ENCODE data around the gene CRYAB. TPM values are rescaled to one million over a fixed set of nuclear protein-coding genes. Genes with fewer than 3 reads are reported as not detected.

The CRYAB gene
- total and polyA plus RNA-seq, 4 donors = 0.33 to 8.6 (median 3.6) TPM

DNA sequence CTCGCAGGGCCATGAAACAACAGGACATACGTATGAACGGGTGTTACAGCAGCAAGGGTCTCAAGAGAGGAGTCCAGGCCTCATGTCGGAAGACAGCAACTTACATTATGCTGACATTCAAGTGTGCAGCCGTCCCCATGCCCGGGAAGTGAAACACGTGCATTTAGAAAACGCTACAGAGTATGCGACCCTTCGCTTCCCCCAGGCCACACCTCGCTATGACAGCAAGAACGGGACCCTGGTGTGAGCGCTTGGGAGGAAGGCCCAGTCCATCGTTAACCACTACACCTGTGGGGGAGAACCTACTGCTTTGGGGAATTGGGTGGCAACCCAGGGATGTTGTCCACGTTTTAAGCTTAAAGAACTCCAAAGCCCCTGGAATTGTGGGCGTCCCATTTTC lies 14.4 kb upstream of the CRYAB start:
- DNase-seq (ENCODE audit: low spot score) = no peak
- Histone ChIP-seq H3K4me3 (ENCODE audit: low read depth in 1 of 3, low read length in 3 of 3) (no peak overlapping the region), H3K27ac (ENCODE audit: low read depth in 1 of 2, low read length in 2 of 2) (peak overlapping the region in 1 of 2 donors; percentile 84), H3K9ac (ENCODE audit: low read depth in 1 of 2, low read length in 2 of 2) (no peak overlapping the region), H3K27me3 (ENCODE audit: control insufficient read depth in 4 of 4, insufficient read depth in 4 of 4, low read length in 3 of 4) (no peaks in the 10 kb centered on the region), H3K4me1 (ENCODE audit: control insufficient read depth in 4 of 4, insufficient read depth in 4 of 4, low read length in 3 of 4) (peaks cover 0 to 43% (median 36%) of the 10 kb centered on the region in 4 donors), H3K9me3 (ENCODE audit: control insufficient read depth in 4 of 4, low read length in 3 of 4) (no peaks in the 10 kb centered on the region), H3K36me3 (ENCODE audit: control insufficient read depth in 4 of 4, insufficient read depth in 3 of 4, low read depth in 1 of 4, low read length in 3 of 4) (no peaks in the 10 kb centered on the region)
- 97% methylated on average over 16 of the region's 16 CpGs for WGBS
- TF ChIP-seq HNF4A (conservative IDR thresholded peaks at IDR 0.05) (no peak), TAF1 (conservative IDR thresholded peaks at IDR 0.05) (no peak)

DNA sequence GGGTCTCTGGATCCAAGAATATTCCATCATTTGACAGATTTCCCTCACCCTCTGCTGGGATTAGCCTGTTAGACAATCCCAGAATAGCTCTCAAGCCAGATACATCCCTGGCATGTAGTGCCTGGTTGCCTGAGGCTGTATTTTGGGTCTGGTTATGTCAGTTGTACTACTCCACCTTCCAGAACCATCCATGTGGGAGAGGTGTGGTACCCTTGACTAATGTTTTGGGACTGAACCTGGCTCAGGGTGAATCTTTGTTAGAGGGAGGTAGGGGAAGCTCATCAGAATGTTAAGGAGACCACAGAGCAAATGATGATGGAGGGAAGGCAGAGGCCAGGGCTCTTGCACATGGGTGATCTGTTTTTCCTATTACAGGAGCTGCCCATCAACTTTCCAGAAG lies 12.4 kb upstream of the CRYAB start:
- Histone ChIP-seq H3K4me3 (ENCODE audit: low read depth in 1 of 3, low read length in 3 of 3) (no peak overlapping the region), H3K4me1 (ENCODE audit: control insufficient read depth in 4 of 4, insufficient read depth in 4 of 4, low read length in 3 of 4) (peaks cover 0 to 47% (median 37%) of the 10 kb centered on the region in 4 donors), H3K36me3 (ENCODE audit: control insufficient read depth in 4 of 4, insufficient read depth in 3 of 4, low read depth in 1 of 4, low read length in 3 of 4) (no peaks in the 10 kb centered on the region), H3K27me3 (ENCODE audit: control insufficient read depth in 4 of 4, insufficient read depth in 4 of 4, low read length in 3 of 4) (no peaks in the 10 kb centered on the region), H3K9ac (ENCODE audit: low read depth in 1 of 2, low read length in 2 of 2) (no peak overlapping the region), H3K27ac (ENCODE audit: low read depth in 1 of 2, low read length in 2 of 2) (peak overlapping the region in 1 of 2 donors; percentile 66), H3K9me3 (ENCODE audit: control insufficient read depth in 4 of 4, low read length in 3 of 4) (no peaks in the 10 kb centered on the region)
- no peak for DNase-seq (ENCODE audit: low spot score)
- TF ChIP-seq, protein P1, sequence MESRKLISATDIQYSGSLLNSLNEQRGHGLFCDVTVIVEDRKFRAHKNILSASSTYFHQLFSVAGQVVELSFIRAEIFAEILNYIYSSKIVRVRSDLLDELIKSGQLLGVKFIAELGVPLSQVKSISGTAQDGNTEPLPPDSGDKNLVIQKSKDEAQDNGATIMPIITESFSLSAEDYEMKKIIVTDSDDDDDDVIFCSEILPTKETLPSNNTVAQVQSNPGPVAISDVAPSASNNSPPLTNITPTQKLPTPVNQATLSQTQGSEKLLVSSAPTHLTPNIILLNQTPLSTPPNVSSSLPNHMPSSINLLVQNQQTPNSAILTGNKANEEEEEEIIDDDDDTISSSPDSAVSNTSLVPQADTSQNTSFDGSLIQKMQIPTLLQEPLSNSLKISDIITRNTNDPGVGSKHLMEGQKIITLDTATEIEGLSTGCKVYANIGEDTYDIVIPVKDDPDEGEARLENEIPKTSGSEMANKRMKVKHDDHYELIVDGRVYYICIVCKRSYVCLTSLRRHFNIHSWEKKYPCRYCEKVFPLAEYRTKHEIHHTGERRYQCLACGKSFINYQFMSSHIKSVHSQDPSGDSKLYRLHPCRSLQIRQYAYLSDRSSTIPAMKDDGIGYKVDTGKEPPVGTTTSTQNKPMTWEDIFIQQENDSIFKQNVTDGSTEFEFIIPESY (IDR thresholded peaks at IDR 0.05) = no peak
- TF ChIP-seq, protein P2, sequence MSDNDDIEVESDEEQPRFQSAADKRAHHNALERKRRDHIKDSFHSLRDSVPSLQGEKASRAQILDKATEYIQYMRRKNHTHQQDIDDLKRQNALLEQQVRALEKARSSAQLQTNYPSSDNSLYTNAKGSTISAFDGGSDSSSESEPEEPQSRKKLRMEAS (IDR thresholded peaks at IDR 0.05) = no peak
- TF ChIP-seq JUND (IDR thresholded peaks at IDR 0.05) (no peak), HNF4G (IDR thresholded peaks at IDR 0.05) (no peak), RXRA (IDR thresholded peaks at IDR 0.05) (no peak), FOXA2 (IDR thresholded peaks at IDR 0.05) (no peak), FOXA1 (IDR thresholded peaks at IDR 0.05) (no peak), GABPA (IDR thresholded peaks at IDR 0.05 in 1 of 2, conservative IDR thresholded peaks at IDR 0.05 in 1 of 2) (no peak), SP1 (IDR thresholded peaks at IDR 0.05) (no peak), YY1 (IDR thresholded peaks at IDR 0.05) (no peak), EGR1 (IDR thresholded peaks at IDR 0.05; ENCODE audit: low read depth in 2 of 2) (no peak), HNF4A (conservative IDR thresholded peaks at IDR 0.05) (no peak)
- TF ChIP-seq, protein P3, sequence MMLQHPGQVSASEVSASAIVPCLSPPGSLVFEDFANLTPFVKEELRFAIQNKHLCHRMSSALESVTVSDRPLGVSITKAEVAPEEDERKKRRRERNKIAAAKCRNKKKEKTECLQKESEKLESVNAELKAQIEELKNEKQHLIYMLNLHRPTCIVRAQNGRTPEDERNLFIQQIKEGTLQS (IDR thresholded peaks at IDR 0.05) = no peak
- TF ChIP-seq, protein P4, sequence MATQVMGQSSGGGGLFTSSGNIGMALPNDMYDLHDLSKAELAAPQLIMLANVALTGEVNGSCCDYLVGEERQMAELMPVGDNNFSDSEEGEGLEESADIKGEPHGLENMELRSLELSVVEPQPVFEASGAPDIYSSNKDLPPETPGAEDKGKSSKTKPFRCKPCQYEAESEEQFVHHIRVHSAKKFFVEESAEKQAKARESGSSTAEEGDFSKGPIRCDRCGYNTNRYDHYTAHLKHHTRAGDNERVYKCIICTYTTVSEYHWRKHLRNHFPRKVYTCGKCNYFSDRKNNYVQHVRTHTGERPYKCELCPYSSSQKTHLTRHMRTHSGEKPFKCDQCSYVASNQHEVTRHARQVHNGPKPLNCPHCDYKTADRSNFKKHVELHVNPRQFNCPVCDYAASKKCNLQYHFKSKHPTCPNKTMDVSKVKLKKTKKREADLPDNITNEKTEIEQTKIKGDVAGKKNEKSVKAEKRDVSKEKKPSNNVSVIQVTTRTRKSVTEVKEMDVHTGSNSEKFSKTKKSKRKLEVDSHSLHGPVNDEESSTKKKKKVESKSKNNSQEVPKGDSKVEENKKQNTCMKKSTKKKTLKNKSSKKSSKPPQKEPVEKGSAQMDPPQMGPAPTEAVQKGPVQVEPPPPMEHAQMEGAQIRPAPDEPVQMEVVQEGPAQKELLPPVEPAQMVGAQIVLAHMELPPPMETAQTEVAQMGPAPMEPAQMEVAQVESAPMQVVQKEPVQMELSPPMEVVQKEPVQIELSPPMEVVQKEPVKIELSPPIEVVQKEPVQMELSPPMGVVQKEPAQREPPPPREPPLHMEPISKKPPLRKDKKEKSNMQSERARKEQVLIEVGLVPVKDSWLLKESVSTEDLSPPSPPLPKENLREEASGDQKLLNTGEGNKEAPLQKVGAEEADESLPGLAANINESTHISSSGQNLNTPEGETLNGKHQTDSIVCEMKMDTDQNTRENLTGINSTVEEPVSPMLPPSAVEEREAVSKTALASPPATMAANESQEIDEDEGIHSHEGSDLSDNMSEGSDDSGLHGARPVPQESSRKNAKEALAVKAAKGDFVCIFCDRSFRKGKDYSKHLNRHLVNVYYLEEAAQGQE (IDR thresholded peaks at IDR 0.05) = no peak
- TF ChIP-seq, protein P5, sequence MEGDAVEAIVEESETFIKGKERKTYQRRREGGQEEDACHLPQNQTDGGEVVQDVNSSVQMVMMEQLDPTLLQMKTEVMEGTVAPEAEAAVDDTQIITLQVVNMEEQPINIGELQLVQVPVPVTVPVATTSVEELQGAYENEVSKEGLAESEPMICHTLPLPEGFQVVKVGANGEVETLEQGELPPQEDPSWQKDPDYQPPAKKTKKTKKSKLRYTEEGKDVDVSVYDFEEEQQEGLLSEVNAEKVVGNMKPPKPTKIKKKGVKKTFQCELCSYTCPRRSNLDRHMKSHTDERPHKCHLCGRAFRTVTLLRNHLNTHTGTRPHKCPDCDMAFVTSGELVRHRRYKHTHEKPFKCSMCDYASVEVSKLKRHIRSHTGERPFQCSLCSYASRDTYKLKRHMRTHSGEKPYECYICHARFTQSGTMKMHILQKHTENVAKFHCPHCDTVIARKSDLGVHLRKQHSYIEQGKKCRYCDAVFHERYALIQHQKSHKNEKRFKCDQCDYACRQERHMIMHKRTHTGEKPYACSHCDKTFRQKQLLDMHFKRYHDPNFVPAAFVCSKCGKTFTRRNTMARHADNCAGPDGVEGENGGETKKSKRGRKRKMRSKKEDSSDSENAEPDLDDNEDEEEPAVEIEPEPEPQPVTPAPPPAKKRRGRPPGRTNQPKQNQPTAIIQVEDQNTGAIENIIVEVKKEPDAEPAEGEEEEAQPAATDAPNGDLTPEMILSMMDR (IDR thresholded peaks at IDR 0.05; ENCODE audit: low read depth, low read length, missing input control) = no peak
